ENCODE measurements around the gene NOLC1. TPM values are rescaled to one million over a fixed set of nuclear protein-coding genes. Genes with fewer than 3 reads are reported as not detected.

NOLC1 gene
- total and polyA plus RNA-seq, 10 of the 15 experiments (the other 5 are each of a cell fraction or from before 2014, with no cell fraction given): 91.7 to 244 (median 128) TPM

DNA sequence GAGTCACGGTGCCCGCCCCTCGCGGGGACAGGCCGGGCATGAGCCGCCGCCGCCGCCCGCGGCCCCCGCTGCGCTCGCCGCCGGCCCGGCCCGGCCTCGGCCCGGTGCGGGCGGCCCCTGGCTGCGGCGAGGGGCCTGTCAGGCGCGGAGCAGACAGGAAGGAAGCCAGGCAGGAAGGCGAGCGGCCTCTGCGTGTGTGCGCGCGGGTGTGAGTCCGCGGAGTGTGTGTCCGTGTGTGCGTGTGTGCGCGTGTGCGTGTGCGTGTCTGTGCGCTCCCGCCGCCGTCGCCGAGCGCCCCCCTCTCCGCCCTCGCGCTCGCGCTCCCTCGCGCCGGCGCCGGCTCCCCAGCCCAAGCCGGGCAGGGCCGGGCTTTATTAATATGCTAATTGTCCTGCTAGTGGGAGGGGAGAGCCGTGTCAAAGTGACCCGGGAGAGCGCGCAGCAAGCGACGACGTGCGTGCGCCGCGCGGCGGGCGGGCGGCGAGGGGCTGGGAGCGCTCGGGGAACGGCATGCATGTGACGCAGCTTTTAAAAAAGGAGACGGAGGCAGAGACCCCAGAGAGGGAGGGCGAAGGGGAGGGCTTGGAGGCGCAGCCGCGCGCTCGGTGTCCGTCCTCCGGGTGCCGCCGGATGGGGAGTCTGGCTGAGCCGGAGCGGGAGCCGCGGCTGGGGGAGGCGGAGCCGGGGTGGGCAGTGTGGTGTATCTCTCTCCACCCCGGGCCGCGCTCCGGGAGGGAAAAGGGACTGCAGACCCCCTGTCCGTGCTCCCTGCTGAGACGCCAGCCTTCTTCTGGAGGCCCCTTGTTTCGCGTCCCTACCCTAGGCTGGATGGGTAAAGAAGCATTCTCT is 31.8 kb upstream of the NOLC1 start, which contains the start of gene LDB1 (continued):
- TF ChIP-seq, protein P1, sequence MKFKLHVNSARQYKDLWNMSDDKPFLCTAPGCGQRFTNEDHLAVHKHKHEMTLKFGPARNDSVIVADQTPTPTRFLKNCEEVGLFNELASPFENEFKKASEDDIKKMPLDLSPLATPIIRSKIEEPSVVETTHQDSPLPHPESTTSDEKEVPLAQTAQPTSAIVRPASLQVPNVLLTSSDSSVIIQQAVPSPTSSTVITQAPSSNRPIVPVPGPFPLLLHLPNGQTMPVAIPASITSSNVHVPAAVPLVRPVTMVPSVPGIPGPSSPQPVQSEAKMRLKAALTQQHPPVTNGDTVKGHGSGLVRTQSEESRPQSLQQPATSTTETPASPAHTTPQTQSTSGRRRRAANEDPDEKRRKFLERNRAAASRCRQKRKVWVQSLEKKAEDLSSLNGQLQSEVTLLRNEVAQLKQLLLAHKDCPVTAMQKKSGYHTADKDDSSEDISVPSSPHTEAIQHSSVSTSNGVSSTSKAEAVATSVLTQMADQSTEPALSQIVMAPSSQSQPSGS (IDR thresholded peaks at IDR 0.05; ENCODE audit: low read length): no peak
- TF ChIP-seq SUZ12 (IDR thresholded peaks at IDR 0.05; ENCODE audit: unreplicated experiment) (no peak), NR2C2 (IDR thresholded peaks at IDR 0.05; ENCODE audit: borderline replicate concordance, control insufficient read depth, insufficient read length, low read depth) (no peak), BRCA1 (IDR thresholded peaks at IDR 0.05; ENCODE audit: low read depth, low read length) (no peak), ASH2L (IDR thresholded peaks at IDR 0.05; ENCODE audit: borderline replicate concordance, low read depth) (0 out of 2 replicates have a peak, but pooled peaks have one; percentile 61), FOXK2 (IDR thresholded peaks at IDR 0.05) (no peak), CREB1 (IDR thresholded peaks at IDR 0.05; ENCODE audit: low read depth) (no peak), YY1 (IDR thresholded peaks at IDR 0.05; ENCODE audit: low read depth, low read length) (no peak), DPF2 (IDR thresholded peaks at IDR 0.05) (peak; percentile 86; the same call in 1 of the 2 replicates), POLR2A (IDR thresholded peaks at IDR 0.05; ENCODE audit: low read depth, low read length) (peak; percentile 91), PML (IDR thresholded peaks at IDR 0.05; ENCODE audit: low read length) (no peak), EZH2 (IDR thresholded peaks at IDR 0.05; ENCODE audit: borderline replicate concordance, control insufficient read depth, low read depth, low read length) (no peak), ZNF274 (IDR thresholded peaks at IDR 0.05; ENCODE audit: insufficient read depth, insufficient read length) (no peak), SMAD1 (IDR thresholded peaks at IDR 0.05; ENCODE audit: low read depth, partially characterized antibody) (no peak), BHLHE40 (IDR thresholded peaks at IDR 0.05; ENCODE audit: borderline replicate concordance in 1 of 2, low read depth in 2 of 2, low read length in 1 of 2) (peak in 1 of 2 experiments; percentile 68; a peak in 1 of 4 replicates), MEF2A (IDR thresholded peaks at IDR 0.05; ENCODE audit: insufficient read depth, low read depth, low read length) (no peak), HCFC1 (IDR thresholded peaks at IDR 0.05; ENCODE audit: low read length) (no peak), HDAC6 (IDR thresholded peaks at IDR 0.05; ENCODE audit: unreplicated experiment) (no peak), NFYB (IDR thresholded peaks at IDR 0.05; ENCODE audit: insufficient read depth, low read depth, low read length) (no peak)
- TF ChIP-seq, protein P2, sequence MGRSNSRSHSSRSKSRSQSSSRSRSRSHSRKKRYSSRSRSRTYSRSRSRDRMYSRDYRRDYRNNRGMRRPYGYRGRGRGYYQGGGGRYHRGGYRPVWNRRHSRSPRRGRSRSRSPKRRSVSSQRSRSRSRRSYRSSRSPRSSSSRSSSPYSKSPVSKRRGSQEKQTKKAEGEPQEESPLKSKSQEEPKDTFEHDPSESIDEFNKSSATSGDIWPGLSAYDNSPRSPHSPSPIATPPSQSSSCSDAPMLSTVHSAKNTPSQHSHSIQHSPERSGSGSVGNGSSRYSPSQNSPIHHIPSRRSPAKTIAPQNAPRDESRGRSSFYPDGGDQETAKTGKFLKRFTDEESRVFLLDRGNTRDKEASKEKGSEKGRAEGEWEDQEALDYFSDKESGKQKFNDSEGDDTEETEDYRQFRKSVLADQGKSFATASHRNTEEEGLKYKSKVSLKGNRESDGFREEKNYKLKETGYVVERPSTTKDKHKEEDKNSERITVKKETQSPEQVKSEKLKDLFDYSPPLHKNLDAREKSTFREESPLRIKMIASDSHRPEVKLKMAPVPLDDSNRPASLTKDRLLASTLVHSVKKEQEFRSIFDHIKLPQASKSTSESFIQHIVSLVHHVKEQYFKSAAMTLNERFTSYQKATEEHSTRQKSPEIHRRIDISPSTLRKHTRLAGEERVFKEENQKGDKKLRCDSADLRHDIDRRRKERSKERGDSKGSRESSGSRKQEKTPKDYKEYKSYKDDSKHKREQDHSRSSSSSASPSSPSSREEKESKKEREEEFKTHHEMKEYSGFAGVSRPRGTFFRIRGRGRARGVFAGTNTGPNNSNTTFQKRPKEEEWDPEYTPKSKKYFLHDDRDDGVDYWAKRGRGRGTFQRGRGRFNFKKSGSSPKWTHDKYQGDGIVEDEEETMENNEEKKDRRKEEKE (IDR thresholded peaks at IDR 0.05): no peak
- TF ChIP-seq, protein P3, sequence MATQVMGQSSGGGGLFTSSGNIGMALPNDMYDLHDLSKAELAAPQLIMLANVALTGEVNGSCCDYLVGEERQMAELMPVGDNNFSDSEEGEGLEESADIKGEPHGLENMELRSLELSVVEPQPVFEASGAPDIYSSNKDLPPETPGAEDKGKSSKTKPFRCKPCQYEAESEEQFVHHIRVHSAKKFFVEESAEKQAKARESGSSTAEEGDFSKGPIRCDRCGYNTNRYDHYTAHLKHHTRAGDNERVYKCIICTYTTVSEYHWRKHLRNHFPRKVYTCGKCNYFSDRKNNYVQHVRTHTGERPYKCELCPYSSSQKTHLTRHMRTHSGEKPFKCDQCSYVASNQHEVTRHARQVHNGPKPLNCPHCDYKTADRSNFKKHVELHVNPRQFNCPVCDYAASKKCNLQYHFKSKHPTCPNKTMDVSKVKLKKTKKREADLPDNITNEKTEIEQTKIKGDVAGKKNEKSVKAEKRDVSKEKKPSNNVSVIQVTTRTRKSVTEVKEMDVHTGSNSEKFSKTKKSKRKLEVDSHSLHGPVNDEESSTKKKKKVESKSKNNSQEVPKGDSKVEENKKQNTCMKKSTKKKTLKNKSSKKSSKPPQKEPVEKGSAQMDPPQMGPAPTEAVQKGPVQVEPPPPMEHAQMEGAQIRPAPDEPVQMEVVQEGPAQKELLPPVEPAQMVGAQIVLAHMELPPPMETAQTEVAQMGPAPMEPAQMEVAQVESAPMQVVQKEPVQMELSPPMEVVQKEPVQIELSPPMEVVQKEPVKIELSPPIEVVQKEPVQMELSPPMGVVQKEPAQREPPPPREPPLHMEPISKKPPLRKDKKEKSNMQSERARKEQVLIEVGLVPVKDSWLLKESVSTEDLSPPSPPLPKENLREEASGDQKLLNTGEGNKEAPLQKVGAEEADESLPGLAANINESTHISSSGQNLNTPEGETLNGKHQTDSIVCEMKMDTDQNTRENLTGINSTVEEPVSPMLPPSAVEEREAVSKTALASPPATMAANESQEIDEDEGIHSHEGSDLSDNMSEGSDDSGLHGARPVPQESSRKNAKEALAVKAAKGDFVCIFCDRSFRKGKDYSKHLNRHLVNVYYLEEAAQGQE (IDR thresholded peaks at IDR 0.05; ENCODE audit: low read depth, low read length): no peak
- TF ChIP-seq, protein P4, sequence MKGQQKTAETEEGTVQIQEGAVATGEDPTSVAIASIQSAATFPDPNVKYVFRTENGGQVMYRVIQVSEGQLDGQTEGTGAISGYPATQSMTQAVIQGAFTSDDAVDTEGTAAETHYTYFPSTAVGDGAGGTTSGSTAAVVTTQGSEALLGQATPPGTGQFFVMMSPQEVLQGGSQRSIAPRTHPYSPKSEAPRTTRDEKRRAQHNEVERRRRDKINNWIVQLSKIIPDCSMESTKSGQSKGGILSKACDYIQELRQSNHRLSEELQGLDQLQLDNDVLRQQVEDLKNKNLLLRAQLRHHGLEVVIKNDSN (IDR thresholded peaks at IDR 0.05; ENCODE audit: borderline replicate concordance, extremely low read length, insufficient read depth, low read depth, low read length): no peak
